Caco-2 (cell line): ENCODE results near the gene VPS51. TPM values are rescaled to one million over a fixed set of nuclear protein-coding genes. Genes with fewer than 3 reads are reported as not detected.

Experiments used
- BruUV-seq: library from RNA; stranded (reverse); fragments of 400-500 nt; replicated peaks from 2 replicates; lab custom pipeline; 2021; lab: Mats Ljungman, UMichigan
- CTCF ChIA-PET: fragments of 300-600 bp; sonication (Branson Sonifier 250); formaldehyde crosslinking; loops from one replicate; lab custom pipeline; 2022; ENCODE audit warnings: antibody characterized with exemption; lab: Charles Lee
- POLR2A ChIA-PET: fragments of 300-600 bp; sonication (Branson Sonifier 250); formaldehyde crosslinking; loops from one replicate; lab custom pipeline; 2022; ENCODE audit warnings: antibody characterized with exemption; lab: Charles Lee
- DNase-seq, 2 experiments: peaks; one replicate each; pipeline versions ENCODE4 v3.0.0 to v3.0.0-alpha.2; 2020 to 2022
- H3K27me3 ChIP-seq: replicated peaks from 2 replicates; pipeline ENCODE4 v1.6.0; 2011; ENCODE audit warnings: low read length; ENCODE audit not compliant: control insufficient read depth, insufficient read depth
- H3K36me3 ChIP-seq: 2 replicates; pipeline ENCODE4 v1.5.1; 2011; ENCODE audit warnings: low read length; ENCODE audit not compliant: control insufficient read depth, insufficient read depth
- H3K4me1 ChIP-seq: fragments of 250-450 bp; sonication (Bioruptor Pico); 2 replicates; pipeline ENCODE4 v1.5.1; 2020; ENCODE audit warnings: mild to moderate bottlenecking
- H3K4me3 ChIP-seq: 2 replicates; pipeline ENCODE4 v1.5.1; 2011; ENCODE audit warnings: low read depth, mild to moderate bottlenecking, control low read depth, low read length
- H3K9me3 ChIP-seq: fragments of 250-450 bp; sonication (Bioruptor Pico); 2 replicates; pipeline ENCODE4 v1.5.1; 2020; ENCODE audit warnings: mild to moderate bottlenecking, moderate library complexity
- H3K27ac Mint-ChIP-seq: one replicate; pipeline ENCODE4 v1.8.0; 2022; ENCODE audit warnings: mixed read lengths; ENCODE audit not compliant: unreplicated experiment
- H3K27me3 Mint-ChIP-seq: one replicate; pipeline ENCODE4 v1.8.0; 2022; ENCODE audit warnings: mixed read lengths; ENCODE audit not compliant: insufficient read depth, unreplicated experiment
- H3K36me3 Mint-ChIP-seq: one replicate; pipeline ENCODE4 v1.8.0; 2022; ENCODE audit warnings: mild to moderate bottlenecking, mixed read lengths; ENCODE audit not compliant: insufficient read depth, unreplicated experiment
- H3K4me1 Mint-ChIP-seq: one replicate; pipeline ENCODE4 v1.8.0; 2022; ENCODE audit warnings: low read depth, mixed read lengths; ENCODE audit not compliant: unreplicated experiment
- H3K4me3 Mint-ChIP-seq: one replicate; pipeline ENCODE4 v1.8.0; 2022; ENCODE audit warnings: mild to moderate bottlenecking, moderate library complexity, mixed read lengths; ENCODE audit not compliant: unreplicated experiment
- H3K9me3 Mint-ChIP-seq: one replicate; pipeline ENCODE4 v1.8.0; 2022; ENCODE audit warnings: mixed read lengths; ENCODE audit not compliant: unreplicated experiment
- CTCF ChIP-seq, 2 experiments: fragments of 200-600 bp in 1 of 2; IDR thresholded peaks; 1 replicate in 1 of 2; 2 replicates in 1 of 2; pipeline versions ENCODE4 v1.5.1 to v1.8.0; 2011 to 2022; ENCODE audit warnings: antibody characterized with exemption in 1 of 2, control low read depth in 1 of 2, inconsistent platforms in 1 of 2, low read depth in 1 of 2, low read length in 1 of 2, mild to moderate bottlenecking in 1 of 2, moderate library complexity in 1 of 2; ENCODE audit not compliant: insufficient read depth in 1 of 2, severe bottlenecking in 1 of 2, unreplicated experiment in 1 of 2
- intact Hi-C: fragments of 100-400 bp; cut with micrococcal nuclease; formaldehyde crosslinking; loops from one replicate; pipeline ENCODE4 v1.10.0; 2022; ENCODE audit not compliant: unreplicated experiment
- microRNA-seq: library from miRNA; unstranded; fragments of <30 nt; microRNA quantifications from one replicate; pipeline ENCODE4 v1.2.0, GENCODE V29; 2022
- total RNA-seq: library from RNA; stranded (reverse); gene quantifications from 2 replicates; pipeline ENCODE4 v1.2.3, GENCODE V29; 2022

The VPS51 gene
- total RNA-seq, 1 experiment from 2014 or later = 158 TPM

- no peak for DNase-seq
- no peak overlapping the region for H3K27ac Mint-ChIP-seq
- CTCF ChIA-PET = no interaction called here
- Histone ChIP-seq H3K4me3 (no peak overlapping the region), H3K36me3 (no peaks in the 10 kb centered on the region), H3K27me3 (no peaks in the 10 kb centered on the region), H3K9me3 (no peaks in the 10 kb centered on the region), H3K4me1 (no peaks in the 10 kb centered on the region)
- POLR2A ChIA-PET = no interaction called here
- no peak for TF ChIP-seq CTCF (IDR thresholded peaks at IDR 0.05; ENCODE audit: insufficient read depth in 1 of 2, low read depth in 1 of 2, low read length in 1 of 2, severe bottlenecking in 1 of 2, unreplicated experiment in 1 of 2)
- H3K36me3 Mint-ChIP-seq = no peaks in the 10 kb centered on the region
- intact Hi-C loops = no loop called here
- no peaks in the 10 kb centered on the region for H3K9me3 Mint-ChIP-seq
- H3K4me1 Mint-ChIP-seq = no peaks in the 10 kb centered on the region
- BruUV-seq = no TSS peak
- no peak overlapping the region for H3K4me3 Mint-ChIP-seq
- H3K27me3 Mint-ChIP-seq = no peaks in the 10 kb centered on the region
These were observed 63.0 kb downstream of the VPS51 start for GRCh38 chr11:65159012-65159411.

- Mint-ChIP-seq H3K4me1 (peaks cover 4% of the 10 kb centered on the region), H3K4me3 (no peak overlapping the region), H3K9me3 (no peaks in the 10 kb centered on the region), H3K36me3 (peaks cover 4% of the 10 kb centered on the region), H3K27me3 (no peaks in the 10 kb centered on the region), H3K27ac (no peak overlapping the region)
- intact Hi-C loops = no loop called here
- Histone ChIP-seq H3K4me3 (no peak overlapping the region), H3K4me1 (no peaks in the 10 kb centered on the region), H3K36me3 (no peaks in the 10 kb centered on the region), H3K27me3 (no peaks in the 10 kb centered on the region), H3K9me3 (no peaks in the 10 kb centered on the region)
- no peak for DNase-seq
- ChIA-PET POLR2A (no interaction called here), CTCF (no interaction called here)
- TF ChIP-seq CTCF (IDR thresholded peaks at IDR 0.05; ENCODE audit: insufficient read depth in 1 of 2, low read depth in 1 of 2, low read length in 1 of 2, severe bottlenecking in 1 of 2, unreplicated experiment in 1 of 2) = no peak
- no TSS peak for BruUV-seq
These were observed 64.6 kb downstream of the VPS51 start for GRCh38 chr11:65160643-65161042.

Small RNA genes within 50 kb of the gene (microRNA-seq; reads per million reads assigned to microRNA genes)
- gene MIR6751 = not detected

Other genes with a start within 250 kb of the VPS51 start
- gene EHD1, start 217.6 kb upstream of the VPS51 start, total RNA-seq = 123 and 129 TPM in 2 replicates
- gene ATG2A, start 179.0 kb upstream of the VPS51 start, total RNA-seq = 27.9 and 31.1 TPM in 2 replicates
- 7.4 and 7.7 TPM in 2 replicates for gene PPP2R5B, start 171.5 kb upstream of the VPS51 start, total RNA-seq
- not detected in 2 replicates for gene GPHA2, start 160.3 kb upstream of the VPS51 start, total RNA-seq
- not detected in 2 replicates for gene MAJIN, start 124.1 kb upstream of the VPS51 start, total RNA-seq
- gene BATF2, start 99.2 kb upstream of the VPS51 start, total RNA-seq = 0.79 and 1.4 TPM in 2 replicates
- 91.7 and 103 TPM in 2 replicates for gene ARL2, start 82.1 kb upstream of the VPS51 start, total RNA-seq
- gene SNX15, start 68.8 kb upstream of the VPS51 start, total RNA-seq = 35.5 and 35.8 TPM in 2 replicates
- 21.2 and 21.6 TPM in 2 replicates for gene SAC3D1, start 55.0 kb upstream of the VPS51 start, total RNA-seq
- gene NAALADL1, start 37.7 kb upstream of the VPS51 start, total RNA-seq = 0.16 and 0.23 TPM in 2 replicates
- gene CDCA5, start 12.2 kb upstream of the VPS51 start, total RNA-seq = 67.0 and 71.1 TPM in 2 replicates
- gene ZFPL1, start 12.0 kb upstream of the VPS51 start, total RNA-seq = 44.5 and 46.0 TPM in 2 replicates
- 62.9 and 73.8 TPM in 2 replicates for gene TM7SF2, start 15.7 kb downstream of the VPS51 start, total RNA-seq
- 12.2 and 14.7 TPM in 2 replicates for gene ZNHIT2, start 21.5 kb downstream of the VPS51 start, total RNA-seq
- gene FAU, start 25.9 kb downstream of the VPS51 start, total RNA-seq = 918 and 972 TPM in 2 replicates
- gene MRPL49, start 26.1 kb downstream of the VPS51 start, total RNA-seq = 89.2 and 95.1 TPM in 2 replicates
- gene SYVN1, start 38.3 kb downstream of the VPS51 start, total RNA-seq = 50.9 and 56.5 TPM in 2 replicates
- gene SPDYC, start 74.0 kb downstream of the VPS51 start, total RNA-seq = not detected in 2 replicates
- 238 and 244 TPM in 2 replicates for gene CAPN1, start 85.7 kb downstream of the VPS51 start, total RNA-seq
- gene POLA2, start 165.7 kb downstream of the VPS51 start, total RNA-seq = 23.2 and 25.3 TPM in 2 replicates
- 38.0 and 40.7 TPM in 2 replicates for gene CDC42EP2, start 218.7 kb downstream of the VPS51 start, total RNA-seq
- gene DPF2, start 237.6 kb downstream of the VPS51 start, total RNA-seq = 64.2 and 65.3 TPM in 2 replicates